GM12864 (cell line): ENCODE results near the gene RCN2.

Experiments used
- DNase-seq: peaks from one replicate; pipeline ENCODE4 v3.0.0-alpha.2; 2011; ENCODE audit warnings: low read depth
- H3K4me3 ChIP-seq: 2 replicates; pipeline ENCODE4 v1.5.1; 2011; ENCODE audit warnings: mild to moderate bottlenecking, low read depth, low read length, control low read depth
- CTCF ChIP-seq: IDR thresholded peaks from 2 replicates; pipeline ENCODE4 v1.5.1; 2011; ENCODE audit warnings: low read depth, mild to moderate bottlenecking, moderate library complexity, low read length, control low read depth, inconsistent platforms; ENCODE audit errors: missing control alignments

Gene RCN2

GRCh38 chr15:76928201-76928600 lies 3.3 kb upstream of the RCN2 start:
- DNase-seq: no peak
- H3K4me3 ChIP-seq: no peak overlapping the region
- no peak for TF ChIP-seq CTCF

- no peak for DNase-seq
- H3K4me3 ChIP-seq: no peak overlapping the region
- TF ChIP-seq CTCF: no peak
Measured at GRCh38 chr15:76929011-76929760, 2.4 kb upstream of the RCN2 start.

- H3K4me3 ChIP-seq: peak overlapping the region; percentile 86
- no peak for DNase-seq
- TF ChIP-seq CTCF: no peak
Measured at GRCh38 chr15:76930831-76931396, 635 bp upstream of the RCN2 start.

- no peak for DNase-seq
- peak overlapping the region; percentile 86 for H3K4me3 ChIP-seq
- no peak for TF ChIP-seq CTCF
Measured at GRCh38 chr15:76932135-76932966, 802 bp downstream of the RCN2 start.

- no peak overlapping the region for H3K4me3 ChIP-seq
- peak; percentile 57 for DNase-seq
- no peak for TF ChIP-seq CTCF
Measured at GRCh38 chr15:76935620-76936019, 4.1 kb downstream of the RCN2 start.

- no peak for TF ChIP-seq CTCF
- no peak overlapping the region for H3K4me3 ChIP-seq
- DNase-seq: no peak
Measured at GRCh38 chr15:76936671-76937070, 5.1 kb downstream of the RCN2 start.
